HCT116 (cell line): ENCODE measurements around the gene IQCH. TPM values are rescaled to one million over a fixed set of nuclear protein-coding genes. Genes with fewer than 3 reads are reported as not detected.
"Not testable (repeated sequence)": the region's sequence is repeated elsewhere in the genome, so short reads cannot be mapped to it uniquely, and the experiment has no call there.

Experiments
- ATAC-seq: fragments of 200-7000 bp; cut with Tn5 transposase; 2 replicates; pipeline ENCODE4 v1.9.1; 2020; ENCODE audit warnings: mild to moderate bottlenecking, moderate library complexity
- BruUV-seq: library from RNA; stranded (reverse); fragments of 400-500 nt; replicated peaks from 2 replicates; lab custom pipeline; 2021; lab: Mats Ljungman, UMichigan
- CTCF ChIA-PET: fragments of 300-600 bp; sonication (Branson Sonifier 250); formaldehyde crosslinking; loops from one replicate; lab custom pipeline; 2021; ENCODE audit warnings: antibody characterized with exemption; lab: Charles Lee
- POLR2A ChIA-PET: fragments of 300-600, 350-600 bp; sonication (Branson Sonifier 250); formaldehyde crosslinking; loops from one replicate; lab custom pipeline; 2021; ENCODE audit warnings: antibody characterized with exemption; lab: Charles Lee
- RAD21 ChIA-PET, 2 experiments: fragments of 300-600 bp; sonication (Branson Sonifier 250); formaldehyde crosslinking; loops; one replicate each; lab custom pipeline; 2023; ENCODE audit warnings: low total read pairs in 2 of 2; ENCODE audit not compliant: uncharacterized antibody in 2 of 2, unreplicated experiment in 2 of 2, low non-redundant PET in 1 of 2; lab: Charles Lee
- DNase-seq: peaks from one replicate; pipeline ENCODE4 v3.0.0-alpha.2; 2010; ENCODE audit warnings: low read depth, low spot score
- H2AFZ ChIP-seq: fragments of 200-600 bp; shearing (Covaris generic), sonication (generic); 2 replicates; pipeline ENCODE4 v1.6.1; 2017; ENCODE audit warnings: low read depth, mixed run types, mixed read lengths, antibody characterized with exemption, low read length; ENCODE audit not compliant: poor library complexity, severe bottlenecking
- H3K27ac ChIP-seq: 2 replicates; pipeline ENCODE4 v1.5.1; 2012; ENCODE audit warnings: low read depth, low read length
- H3K27me3 ChIP-seq: fragments of 200-600 bp; sonication (generic); 2 replicates; pipeline ENCODE4 v1.6.1; 2016; ENCODE audit warnings: mixed run types, low read length, mixed read lengths; ENCODE audit not compliant: insufficient read depth
- H3K36me3 ChIP-seq, 2 experiments: fragments of 200-500 bp in 1 of 2; fragments of 200-600 bp in 1 of 2; sonication (Bioruptor generic) in 1 of 2; sonication (generic) in 1 of 2; 2 replicates each; pipeline versions ENCODE4 v1.5.1 to v1.6.1; 2014 to 2016; ENCODE audit warnings: low read length in 2 of 2, inconsistent platforms in 1 of 2, mixed read lengths in 1 of 2, mixed run types in 1 of 2; ENCODE audit not compliant: insufficient read depth in 2 of 2, control insufficient read depth in 1 of 2
- H3K4me1 ChIP-seq, 2 experiments: fragments of 200-600 bp in 1 of 2; sonication (generic) in 1 of 2; 2 replicates each; pipeline versions ENCODE4 v1.5.1 to v1.6.1; 2012 to 2017; ENCODE audit warnings: low read length in 2 of 2, inconsistent platforms in 1 of 2, mild to moderate bottlenecking in 1 of 2, mixed read lengths in 1 of 2, mixed run types in 1 of 2, moderate library complexity in 1 of 2; ENCODE audit not compliant: insufficient read depth in 2 of 2, control insufficient read depth in 1 of 2
- H3K4me2 ChIP-seq: fragments of 200-600 bp; sonication (generic); 2 replicates; pipeline ENCODE4 v1.6.1; 2017; ENCODE audit warnings: mixed run types, low read length, mixed read lengths
- H3K4me3 ChIP-seq, 2 experiments: fragments of 200-600 bp in 1 of 2; sonication (generic) in 1 of 2; replicated peaks in 1 of 2; 2 replicates each; pipeline ENCODE4 v1.5.1; 2011 to 2016; ENCODE audit warnings: low read length in 2 of 2, control low read depth in 1 of 2, low read depth in 1 of 2, mild to moderate bottlenecking in 1 of 2, mixed read lengths in 1 of 2, mixed run types in 1 of 2
- H3K79me2 ChIP-seq: fragments of 200-600 bp; sonication (generic); 2 replicates; pipeline ENCODE4 v1.6.1; 2017; ENCODE audit warnings: mild to moderate bottlenecking, mixed run types, low read length, moderate library complexity, mixed read lengths; ENCODE audit not compliant: insufficient read depth
- H3K9ac ChIP-seq: fragments of 200-600 bp; sonication (generic); 2 replicates; pipeline ENCODE4 v1.6.1; 2016; ENCODE audit warnings: low read length, mixed read lengths
- H3K9me2 ChIP-seq: fragments of 200-600 bp; sonication (generic), shearing (Covaris generic); 2 replicates; pipeline ENCODE4 v1.6.1; 2017; ENCODE audit warnings: mixed run types, mild to moderate bottlenecking, moderate library complexity; ENCODE audit not compliant: insufficient read depth
- H3K9me3 ChIP-seq, 2 experiments: fragments of 200-500 bp in 1 of 2; fragments of 200-600 bp in 1 of 2; sonication (Bioruptor generic) in 1 of 2; sonication (generic) in 1 of 2; 2 replicates each; pipeline ENCODE4 v1.6.1; 2014 to 2017; ENCODE audit warnings: low read length in 2 of 2, mixed read lengths in 2 of 2, inconsistent platforms in 1 of 2, low read depth in 1 of 2, mild to moderate bottlenecking in 1 of 2, mixed run types in 1 of 2, moderate library complexity in 1 of 2; ENCODE audit not compliant: control insufficient read depth in 1 of 2, insufficient read depth in 1 of 2
- H4K20me1 ChIP-seq: fragments of 200-600 bp; sonication (generic), shearing (Covaris generic); 2 replicates; pipeline ENCODE4 v1.6.1; 2017; ENCODE audit warnings: mixed run types, mild to moderate bottlenecking, moderate library complexity; ENCODE audit not compliant: insufficient read depth
- ATF3 ChIP-seq: IDR thresholded peaks from 2 replicates; pipeline ENCODE4 v1.6.1; 2012
- CBX3 ChIP-seq: IDR thresholded peaks from 2 replicates; pipeline ENCODE4 v1.6.1; 2012; ENCODE audit warnings: low read depth
- CEBPB ChIP-seq: IDR thresholded peaks from 2 replicates; pipeline ENCODE4 v1.6.1; 2012; ENCODE audit warnings: low read depth
- CTCF ChIP-seq, 3 experiments: fragments of 200-600 bp in 1 of 3; sonication (generic) in 1 of 3; IDR thresholded peaks in 2 of 3; conservative IDR thresholded peaks in 1 of 3; 2 replicates each; pipeline ENCODE4 v1.5.1; 2012 to 2017; ENCODE audit warnings: low read depth in 2 of 3, low read length in 2 of 3, antibody characterized with exemption in 1 of 3, borderline replicate concordance in 1 of 3, control low read depth in 1 of 3, mild to moderate bottlenecking in 1 of 3, mixed read lengths in 1 of 3, mixed run types in 1 of 3, moderate library complexity in 1 of 3; ENCODE audit not compliant: insufficient read depth in 1 of 3
- EGR1 ChIP-seq: IDR thresholded peaks from 2 replicates; pipeline ENCODE4 v1.6.1; 2012; ENCODE audit warnings: low read depth
- ELF1 ChIP-seq: IDR thresholded peaks from 2 replicates; pipeline ENCODE4 v1.6.1; 2012; ENCODE audit warnings: low read depth, borderline replicate concordance
- EZH2 ChIP-seq: fragments of 200-600 bp; sonication (generic); IDR thresholded peaks from 2 replicates; pipeline ENCODE4 v1.6.1; 2017; ENCODE audit warnings: antibody characterized with exemption, mixed run types
- EZH2phosphoT487 ChIP-seq: fragments of 200-600 bp; IDR thresholded peaks from 2 replicates; pipeline ENCODE4 v1.6.1; 2018; ENCODE audit warnings: antibody characterized with exemption, borderline replicate concordance
- FOSL1 ChIP-seq: IDR thresholded peaks from 2 replicates; pipeline ENCODE4 v1.6.1; 2012; ENCODE audit warnings: low read depth
- JUND ChIP-seq: IDR thresholded peaks from 2 replicates; pipeline ENCODE4 v1.6.1; 2012
- POLR2A ChIP-seq: IDR thresholded peaks from 2 replicates; pipeline ENCODE4 v1.7.0; 2011; ENCODE audit warnings: borderline replicate concordance; ENCODE audit not compliant: insufficient read depth, insufficient read length; ENCODE audit errors: extremely low read depth
- RAD21 ChIP-seq: IDR thresholded peaks from 2 replicates; pipeline ENCODE4 v1.6.1; 2012; ENCODE audit warnings: low read depth, mild to moderate bottlenecking
- SIN3A ChIP-seq: IDR thresholded peaks from 2 replicates; pipeline ENCODE4 v1.6.1; 2012; ENCODE audit warnings: low read depth
- SRF ChIP-seq: IDR thresholded peaks from 2 replicates; pipeline ENCODE4 v1.6.1; 2012; ENCODE audit warnings: low read depth
- YY1 ChIP-seq: IDR thresholded peaks from 2 replicates; pipeline ENCODE4 v1.6.1; 2011; ENCODE audit warnings: low read length, low read depth, moderate library complexity, mild to moderate bottlenecking; ENCODE audit not compliant: insufficient replicate concordance; ENCODE audit errors: extremely low read depth
- ZFX ChIP-seq: fragments of 450-650 bp; IDR thresholded peaks from 2 replicates; pipeline ENCODE4 v1.6.1; 2017
- ZNF274 ChIP-seq: fragments of 200-500 bp; sonication (Bioruptor generic); IDR thresholded peaks from 2 replicates; pipeline ENCODE4 v1.6.1; 2014; ENCODE audit warnings: mild to moderate bottlenecking, low read depth, low read length, inconsistent platforms
- intact Hi-C: fragments of 100-400 bp; cut with micrococcal nuclease; formaldehyde crosslinking; loops from 2 replicates; pipeline ENCODE4 v1.10.0; 2022
- total RNA-seq: library from RNA; stranded (reverse); gene quantifications from one replicate; pipeline ENCODE4 v1.2.1, GENCODE V29; 2021; ENCODE audit not compliant: unreplicated experiment

The IQCH gene
- total RNA-seq, 1 experiment from 2014 or later = 4.6 TPM

- TF ChIP-seq JUND = no peak
- BruUV-seq = no TSS peak
- ChIA-PET POLR2A (no interaction called here), RAD21 (no interaction called here), CTCF (no interaction called here)
- no peaks in the 10 kb centered on the region for H3K79me2 ChIP-seq
- H3K4me2 ChIP-seq = no peak overlapping the region
- H4K20me1 ChIP-seq = no peaks in the 10 kb centered on the region
- no peak overlapping the region for H3K27ac ChIP-seq
- H3K4me3 ChIP-seq = no peak overlapping the region
- intact Hi-C loops = no loop called here
- no peak overlapping the region for H2AFZ ChIP-seq
- H3K4me1 ChIP-seq = no peaks in the 10 kb centered on the region
- DNase-seq (no peak), ATAC-seq (no peak)
- no peaks in the 10 kb centered on the region for H3K9me2 ChIP-seq
- H3K36me3 ChIP-seq = no peaks in the 10 kb centered on the region
- H3K27me3 ChIP-seq = no peaks in the 10 kb centered on the region
- H3K9ac ChIP-seq = no peak overlapping the region
- H3K9me3 ChIP-seq = no peaks in the 10 kb centered on the region; a peak in 1 of 4 replicates
Observed at GRCh38 chr15:67280217-67280616, 25.6 kb downstream of the IQCH start.

GRCh38 chr15:67281714-67282113, 27.1 kb downstream of the IQCH start:
- CTCF ChIA-PET = interaction anchor here (1.0 kb wide), 1 partner anchor 41 kb away, joined by 3 read pairs; no protein-coding TSS in a partner anchor
- POLR2A ChIA-PET = no interaction called here

GRCh38 chr15:67285625-67286024, 31.0 kb downstream of the IQCH start:
- intact Hi-C loops, ATAC-seq, H3K9ac ChIP-seq, H3K27me3 ChIP-seq, H3K36me3 ChIP-seq, CTCF ChIA-PET, H3K27ac ChIP-seq, H3K9me3 ChIP-seq, H3K9me2 ChIP-seq, H3K79me2 ChIP-seq, POLR2A ChIA-PET, H2AFZ ChIP-seq, H3K4me3 ChIP-seq, RAD21 ChIA-PET, BruUV-seq, H4K20me1 ChIP-seq, H3K4me1 ChIP-seq, DNase-seq, H3K4me2 ChIP-seq: not testable (repeated sequence)

More at GRCh38 chr15:67281714-67282113, 27.1 kb downstream of the IQCH start:
- no peak for DNase-seq
- intact Hi-C loops = no loop called here
- no peaks in the 10 kb centered on the region for H3K9me2 ChIP-seq
- no peaks in the 10 kb centered on the region for H3K36me3 ChIP-seq
- no peak overlapping the region for H3K4me3 ChIP-seq
- no peaks in the 10 kb centered on the region for H3K79me2 ChIP-seq
- H2AFZ ChIP-seq = no peak overlapping the region
- no peak overlapping the region for H3K9ac ChIP-seq
- H3K4me1 ChIP-seq = no peaks in the 10 kb centered on the region
- no peaks in the 10 kb centered on the region; a peak in 1 of 4 replicates for H3K9me3 ChIP-seq
- no TSS peak for BruUV-seq
- no peaks in the 10 kb centered on the region for H3K27me3 ChIP-seq
- no peaks in the 10 kb centered on the region for H4K20me1 ChIP-seq
- TF ChIP-seq FOSL1 = no peak
- TF ChIP-seq EGR1 = no peak
- no peak for TF ChIP-seq ELF1
- TF ChIP-seq EZH2phosphoT487 = no peak
- no peak for TF ChIP-seq ATF3
- TF ChIP-seq ZFX = no peak
- no peak for TF ChIP-seq EZH2
- no peak for TF ChIP-seq ZNF274
- TF ChIP-seq SIN3A = no peak
- TF ChIP-seq POLR2A = no peak
- TF ChIP-seq CEBPB = no peak
- no peak for TF ChIP-seq JUND
- TF ChIP-seq YY1 = no peak
- no peak for TF ChIP-seq CBX3
- TF ChIP-seq RAD21 = no peak
- no peak for TF ChIP-seq CTCF (IDR thresholded peaks at IDR 0.05 in 2 of 3, conservative IDR thresholded peaks at IDR 0.05 in 1 of 3; ENCODE audit: borderline replicate concordance in 1 of 3, insufficient read depth in 1 of 3, low read depth in 2 of 3, low read length in 2 of 3)
- TF ChIP-seq SRF = no peak
- TF ChIP-seq, all 23 proteins: peak for 0
- Histone ChIP-seq H3K27ac (no peak overlapping the region), H3K4me2 (no peak overlapping the region)
- RAD21 ChIA-PET = no interaction called here
- ATAC-seq = no peak
